ENCODE data around the gene CPNE9.

The CPNE9 gene, protein sequence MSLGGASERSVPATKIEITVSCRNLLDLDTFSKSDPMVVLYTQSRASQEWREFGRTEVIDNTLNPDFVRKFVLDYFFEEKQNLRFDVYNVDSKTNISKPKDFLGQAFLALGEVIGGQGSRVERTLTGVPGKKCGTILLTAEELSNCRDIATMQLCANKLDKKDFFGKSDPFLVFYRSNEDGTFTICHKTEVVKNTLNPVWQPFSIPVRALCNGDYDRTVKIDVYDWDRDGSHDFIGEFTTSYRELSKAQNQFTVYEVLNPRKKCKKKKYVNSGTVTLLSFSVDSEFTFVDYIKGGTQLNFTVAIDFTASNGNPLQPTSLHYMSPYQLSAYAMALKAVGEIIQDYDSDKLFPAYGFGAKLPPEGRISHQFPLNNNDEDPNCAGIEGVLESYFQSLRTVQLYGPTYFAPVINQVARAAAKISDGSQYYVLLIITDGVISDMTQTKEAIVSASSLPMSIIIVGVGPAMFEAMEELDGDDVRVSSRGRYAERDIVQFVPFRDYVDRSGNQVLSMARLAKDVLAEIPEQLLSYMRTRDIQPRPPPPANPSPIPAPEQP

GRCh38 chr3:9703736-9704346, at the start of gene CPNE9:
Gene CPNE9 (plus strand): TSS chr3:9703833. CDS start chr3:9703997, 164 bp downstream.
- DNase-seq = no peak

GRCh38 chr3:9659849-9660248, 43.8 kb upstream of the CPNE9 start:
- DNase-seq = no peak

GRCh38 chr3:9660972-9661371, 42.7 kb upstream of the CPNE9 start:
- no peak for DNase-seq

- no peak for DNase-seq
Observed at GRCh38 chr3:9664119-9664751, 39.4 kb upstream of the CPNE9 start.

DNA sequence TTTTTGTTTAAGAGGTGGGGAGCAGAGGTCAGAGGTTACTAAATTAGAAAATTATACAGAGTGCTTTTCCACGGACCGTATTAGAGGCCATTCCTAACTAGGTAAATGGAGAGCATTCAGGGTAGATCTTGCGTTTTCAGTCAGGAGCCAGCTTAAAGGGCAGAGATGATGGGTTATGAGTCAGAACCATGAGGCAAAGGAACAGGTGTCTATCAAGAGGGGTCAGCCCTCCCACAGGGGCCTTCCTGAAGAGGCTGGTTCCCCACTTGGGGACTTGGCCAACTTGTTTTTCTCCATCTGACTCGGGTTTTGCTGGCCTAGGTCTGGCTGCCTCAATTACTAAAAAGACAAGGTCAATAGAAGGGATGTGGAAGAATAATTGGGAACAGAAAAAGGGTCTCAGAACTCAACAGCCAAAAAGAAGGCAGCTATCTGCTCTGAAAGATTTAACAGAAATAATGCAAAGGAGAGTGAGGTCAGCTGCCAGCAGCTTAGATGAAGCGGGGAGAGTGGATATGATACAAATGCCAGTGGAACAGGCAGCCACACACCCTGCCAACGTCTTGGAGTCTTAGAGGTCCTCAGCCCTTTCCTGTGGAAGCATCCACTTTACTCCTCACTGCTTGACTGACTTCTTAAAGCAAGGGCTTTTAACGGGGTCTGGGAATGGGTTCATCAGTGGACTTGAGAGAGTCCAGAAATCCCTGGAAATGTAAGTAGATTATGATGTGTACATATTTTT, 36.8 kb upstream of the CPNE9 start:
- DNase-seq = no peak

DNA sequence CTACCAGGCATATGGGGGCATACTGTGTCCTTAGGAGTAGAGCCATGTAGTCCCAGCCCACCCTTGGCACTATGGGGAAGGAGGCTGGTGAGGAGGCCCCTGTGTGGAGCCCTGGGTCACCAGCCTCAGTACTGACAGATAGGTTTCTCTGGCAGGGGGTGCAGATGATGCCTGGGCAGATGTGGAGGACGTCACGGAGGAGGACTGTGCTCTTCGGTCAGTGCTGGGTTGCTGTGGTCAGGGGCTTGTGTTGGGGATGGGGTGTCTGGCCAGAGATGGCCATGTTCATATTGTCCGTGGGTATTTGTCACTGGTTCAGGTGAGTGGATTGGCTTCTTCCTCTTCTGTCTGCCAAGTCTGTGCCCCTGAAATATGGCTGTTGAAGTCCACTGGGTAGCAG, 34.4 kb upstream of the CPNE9 start:
- DNase-seq = no peak

- no peak for DNase-seq
Observed at GRCh38 chr3:9669720-9670432, 33.8 kb upstream of the CPNE9 start.

GRCh38 chr3:9673082-9673481, 30.6 kb upstream of the CPNE9 start:
- no peak for DNase-seq

- DNase-seq = no peak
Observed at GRCh38 chr3:9673752-9674151, 29.9 kb upstream of the CPNE9 start.

DNA sequence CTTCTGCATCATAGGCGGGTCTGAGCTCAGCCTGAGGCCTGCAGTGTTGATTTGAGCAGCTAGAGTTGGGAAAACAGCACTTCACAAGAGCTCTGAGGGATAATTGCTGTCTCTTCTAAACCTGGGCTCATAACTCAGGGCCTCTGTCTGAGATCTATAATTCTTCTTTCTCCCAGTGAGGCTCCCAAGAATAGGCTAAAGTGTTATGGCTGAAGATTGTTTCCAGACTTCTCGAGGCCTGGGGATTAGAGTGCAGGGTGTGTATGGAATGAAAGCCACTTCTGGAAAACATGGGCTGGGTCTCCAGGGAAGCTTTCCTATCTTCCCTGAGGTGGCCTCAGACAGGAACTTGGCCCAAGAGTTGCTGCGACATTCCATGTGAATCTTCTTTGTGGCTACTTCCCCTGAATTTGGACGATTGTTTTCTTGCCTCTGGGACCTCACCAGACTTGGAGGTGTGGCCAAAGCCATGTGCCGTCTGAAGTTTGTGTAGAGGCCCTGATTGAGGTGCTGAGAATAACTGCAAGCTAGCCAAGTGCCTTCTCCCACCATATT, 27.8 kb upstream of the CPNE9 start:
- no peak for DNase-seq

GRCh38 chr3:9676785-9677184, 26.8 kb upstream of the CPNE9 start:
- no peak for DNase-seq

GRCh38 chr3:9678493-9678892, 25.1 kb upstream of the CPNE9 start:
- DNase-seq = no peak

- DNase-seq = no peak
Observed at GRCh38 chr3:9679476-9680080, 24.1 kb upstream of the CPNE9 start.

DNA sequence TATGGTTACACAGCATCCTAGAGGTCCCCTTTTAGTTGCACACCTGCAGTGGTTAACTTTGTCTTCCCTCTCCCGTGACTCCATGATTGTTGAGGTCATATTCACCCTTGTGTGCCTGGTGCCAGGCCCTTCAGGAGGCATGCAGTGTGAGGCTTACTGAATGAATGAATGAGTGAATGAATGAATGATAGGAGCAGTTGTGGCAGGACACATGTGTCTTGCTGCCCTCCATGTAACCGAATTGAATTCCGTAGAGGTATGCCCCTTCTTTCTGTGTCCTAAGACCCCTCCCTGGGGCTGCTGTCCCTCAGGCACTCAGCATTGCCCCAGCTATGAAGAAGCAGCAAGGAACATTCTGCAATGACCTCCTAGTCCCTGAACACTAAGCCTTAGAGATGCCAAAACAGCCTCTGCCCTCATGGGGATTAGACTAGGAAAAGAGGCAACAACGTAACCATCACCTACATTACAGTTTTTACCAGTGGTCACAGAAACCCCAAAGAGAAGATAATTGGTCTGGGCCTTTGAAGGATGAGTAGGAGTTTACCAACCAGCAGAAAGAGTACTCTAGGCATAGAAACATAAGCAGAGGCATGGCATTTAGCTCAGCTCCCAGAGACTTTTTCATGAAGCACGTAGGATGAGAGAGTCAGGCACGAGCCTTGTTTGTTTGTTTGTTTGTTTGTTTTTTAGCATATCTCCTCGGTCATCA, 22.5 kb upstream of the CPNE9 start:
- DNase-seq = no peak

GRCh38 chr3:9681723-9682081, 21.9 kb upstream of the CPNE9 start:
- DNase-seq = no peak

GRCh38 chr3:9682096-9682495, 21.5 kb upstream of the CPNE9 start:
- DNase-seq = no peak

- DNase-seq = no peak
Observed at GRCh38 chr3:9683426-9683825, 20.2 kb upstream of the CPNE9 start.

- DNase-seq = no peak
Observed at GRCh38 chr3:9685216-9686049, 18.2 kb upstream of the CPNE9 start.

- no peak for DNase-seq
Observed at GRCh38 chr3:9686050-9686550, 17.5 kb upstream of the CPNE9 start.

- DNase-seq = no peak
Observed at GRCh38 chr3:9686703-9687102, 16.9 kb upstream of the CPNE9 start.

All from activated CD4-positive, alpha-beta T cell treated with anti-CD3 and anti-CD28 coated beads, Interleukin-2, amount 50 U/mL, for 4 hours (primary cell).